ENCODE measurements around the gene EME2.
A peak's percentile ranks its signal among the peaks of the same experiment; 100 is the strongest.

EME2 gene

GRCh38 chr16:1766701-1767100 lies 5.9 kb upstream of the EME2 start:
- DNase-seq (ENCODE audit: low spot score): no peak

DNA sequence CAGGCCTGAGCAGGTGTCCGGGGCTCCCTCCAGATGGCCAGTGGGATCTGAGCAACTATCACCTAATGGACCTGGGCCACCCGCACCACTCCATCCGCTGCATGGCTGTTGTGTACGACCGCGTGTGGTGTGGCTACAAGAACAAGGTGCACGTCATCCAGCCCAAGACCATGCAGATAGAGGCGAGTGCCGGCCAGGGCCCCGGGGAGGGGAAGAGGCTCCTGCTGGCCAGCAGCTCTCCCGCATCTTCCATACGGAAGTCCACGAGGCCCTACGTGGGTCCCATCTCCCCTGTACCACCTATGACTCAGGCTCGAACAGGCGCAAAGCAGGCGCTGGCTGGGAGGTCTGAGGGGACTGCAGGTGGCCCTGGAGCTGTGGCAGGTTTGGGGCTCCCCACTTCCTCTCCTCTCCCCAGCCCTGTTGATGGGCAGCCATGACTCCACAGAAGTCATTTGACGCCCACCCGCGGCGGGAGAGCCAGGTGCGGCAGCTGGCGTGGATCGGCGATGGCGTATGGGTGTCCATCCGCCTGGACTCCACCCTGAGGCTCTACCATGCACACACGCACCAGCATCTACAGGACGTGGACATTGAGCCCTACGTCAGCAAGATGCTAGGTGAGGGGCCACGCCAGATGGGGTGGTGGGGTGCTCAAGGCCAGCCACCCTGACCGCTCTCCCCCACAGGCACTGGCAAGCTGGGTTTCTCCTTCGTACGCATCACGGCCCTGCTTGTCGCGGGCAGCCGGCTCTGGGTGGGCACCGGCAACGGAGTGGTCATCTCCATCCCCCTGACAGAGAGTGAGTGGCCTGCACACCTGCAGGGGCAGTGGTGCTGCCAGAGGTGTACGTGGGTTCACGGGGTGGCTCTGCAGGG lies 5.3 kb upstream of the EME2 start:
- DNase-seq (ENCODE audit: low spot score): no peak

- DNase-seq (ENCODE audit: low spot score): no peak
These were observed 4.4 kb upstream of the EME2 start for GRCh38 chr16:1768061-1768766.

GRCh38 chr16:1768767-1769401 lies 3.7 kb upstream of the EME2 start:
- DNase-seq (ENCODE audit: low spot score): no peak

DNA sequence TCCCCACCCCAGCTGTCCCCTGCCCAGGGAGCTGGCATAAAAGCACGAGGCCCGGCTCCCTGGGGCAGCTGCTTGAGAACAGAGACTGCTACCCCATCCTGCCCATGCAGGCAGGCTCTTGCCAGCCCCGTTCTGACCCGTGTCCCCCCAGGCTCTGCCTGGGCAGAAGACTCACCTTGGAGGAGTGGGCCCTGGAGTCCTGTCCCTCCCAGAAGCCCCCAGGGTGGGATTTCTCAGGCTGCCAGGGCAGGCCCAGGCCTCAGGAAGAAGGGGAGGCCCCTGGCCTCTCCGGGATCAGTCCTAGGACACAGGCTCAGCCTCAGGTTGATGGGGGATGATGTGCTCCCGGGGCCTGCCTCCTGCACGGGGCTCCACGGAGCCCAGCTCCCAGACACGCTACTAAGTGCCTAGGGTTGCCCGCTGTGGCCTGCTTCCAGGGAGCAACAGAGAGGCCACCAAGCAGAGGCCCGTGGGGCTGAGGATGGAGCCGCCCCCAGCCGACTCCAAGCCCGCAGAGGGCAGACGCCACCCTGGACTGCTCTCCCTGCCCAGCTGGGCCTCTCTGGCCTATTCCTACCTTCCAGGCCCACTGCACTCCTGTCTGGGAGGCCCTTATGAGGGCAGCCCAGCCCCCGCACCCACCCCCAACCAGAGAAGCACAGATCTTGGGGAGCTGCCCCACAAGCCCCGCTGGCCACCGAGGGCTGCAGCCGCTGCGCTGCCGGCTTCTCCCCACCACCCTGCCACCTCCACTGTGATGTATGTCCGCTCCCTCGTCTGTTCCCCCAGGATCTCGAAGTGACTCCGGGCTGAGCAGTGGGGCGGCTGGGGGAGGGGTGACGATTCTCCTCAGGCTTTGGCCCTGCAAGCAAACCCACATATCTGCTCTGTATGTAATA lies 3.0 kb upstream of the EME2 start:
- DNase-seq (ENCODE audit: low spot score): no peak

- peak; percentile 85 for DNase-seq (ENCODE audit: low spot score)
These were observed 2.1 kb upstream of the EME2 start for GRCh38 chr16:1770328-1771187.

GRCh38 chr16:1771188-1771863 lies 1.3 kb upstream of the EME2 start, which contains the start of gene NME3:
Gene NME3 (minus strand): TSS chr16:1771543. CDS start chr16:1771534, 9 bp downstream.
- peak; percentile 78 for DNase-seq (ENCODE audit: low spot score)

GRCh38 chr16:1771864-1772361 lies 697 bp upstream of the EME2 start:
- DNase-seq (ENCODE audit: low spot score): no peak

DNA sequence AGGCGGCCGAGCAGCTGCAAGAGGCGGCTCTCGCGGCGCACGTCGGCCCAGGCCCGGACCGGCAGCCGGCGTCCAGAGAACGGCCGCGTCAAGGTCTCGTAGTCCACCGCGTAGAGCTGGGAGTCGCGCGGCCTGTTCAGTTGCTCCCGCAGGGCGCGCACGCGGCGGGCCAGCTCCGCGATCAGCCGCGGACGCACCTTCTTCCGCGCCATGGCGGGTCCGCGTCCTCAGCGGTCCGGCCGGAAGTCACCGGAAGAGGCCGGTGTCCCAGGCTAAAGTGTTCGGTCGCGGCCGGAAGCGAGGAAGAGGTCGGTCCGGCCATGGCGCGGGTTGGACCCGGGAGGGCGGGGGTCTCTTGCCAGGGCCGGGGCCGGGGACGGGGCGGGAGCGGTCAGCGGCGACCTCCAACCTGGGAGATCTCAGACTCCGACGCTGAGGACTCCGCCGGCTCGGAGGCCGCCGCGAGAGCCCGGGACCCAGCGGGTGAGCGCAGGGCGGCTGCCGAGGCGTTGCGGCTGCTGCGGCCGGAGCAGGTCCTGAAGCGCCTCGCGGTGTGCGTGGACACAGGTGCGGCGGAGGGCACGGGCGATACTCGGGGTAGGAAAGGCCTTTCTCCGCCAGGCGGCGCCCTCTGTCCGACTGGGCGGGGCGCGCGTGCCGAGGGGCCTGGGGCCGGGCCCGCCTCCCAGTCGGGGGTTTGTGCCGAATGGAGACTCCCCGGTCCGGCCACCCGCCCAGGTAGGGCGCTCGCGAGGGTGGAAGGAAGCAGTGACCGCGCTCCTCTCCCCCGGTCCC lies 495 bp downstream of the EME2 start, which contains the start of gene MRPS34:
MRPS34 (minus strand) TSS at position 227 of the 795 bp plus-strand sequence; CDS start at position 212, 15 bp downstream.
- DNase-seq (ENCODE audit: low spot score): peak; percentile 86

DNA sequence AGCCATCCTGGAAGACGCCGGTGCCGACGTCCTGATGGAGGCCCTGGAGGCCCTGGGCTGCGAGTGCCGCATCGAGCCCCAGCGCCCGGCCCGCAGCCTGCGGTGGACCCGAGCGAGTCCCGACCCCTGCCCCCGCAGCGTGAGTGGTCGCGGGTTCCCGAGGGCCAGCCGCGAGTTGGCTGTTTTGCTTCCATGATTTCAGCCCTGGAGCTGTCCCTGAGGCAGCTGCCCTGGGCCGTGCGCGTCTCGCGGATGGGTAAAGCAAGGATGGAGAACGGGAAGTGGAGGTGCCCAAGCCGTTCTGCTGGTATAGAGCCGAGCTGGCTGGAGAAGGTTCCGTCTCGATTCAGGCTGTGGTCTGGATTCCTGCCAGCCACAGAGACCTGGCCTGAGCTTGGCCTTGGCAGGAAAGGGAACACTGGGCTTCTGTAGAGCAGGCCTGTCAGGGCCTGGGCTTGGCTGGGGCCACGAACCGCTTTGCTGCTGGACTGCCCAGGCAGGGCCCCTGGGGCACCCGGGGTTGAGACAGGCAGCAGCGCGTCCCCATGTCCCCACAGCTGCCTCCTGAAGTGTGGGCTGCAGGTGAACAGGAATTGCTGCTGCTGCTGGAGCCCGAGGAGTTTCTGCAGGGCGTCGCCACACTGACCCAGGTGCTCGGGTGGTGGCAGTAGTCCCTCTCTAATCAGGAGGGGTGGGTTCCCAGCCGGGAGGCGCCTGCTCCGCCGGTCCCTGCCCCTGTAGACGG lies 1.3 kb downstream of the EME2 start:
- peak; percentile 30 for DNase-seq (ENCODE audit: low spot score)

DNA sequence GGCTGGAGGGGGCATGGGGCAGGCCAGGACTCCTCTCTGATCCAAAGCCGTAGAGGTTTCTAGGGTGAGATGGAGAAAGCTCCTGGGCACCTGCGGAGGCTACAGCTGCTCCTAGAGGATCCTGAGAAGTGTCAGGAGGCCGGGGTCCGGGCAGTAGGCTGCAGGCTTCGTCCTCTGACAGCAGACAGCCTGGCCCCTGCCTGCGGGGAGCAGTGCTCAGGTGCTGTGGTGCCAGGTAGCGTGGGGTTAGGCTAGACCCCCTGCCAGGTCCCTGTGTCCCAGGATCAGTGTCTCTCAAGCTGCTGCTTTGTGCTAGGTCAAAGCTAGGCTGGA lies 1.8 kb downstream of the EME2 start:
- DNase-seq (ENCODE audit: low spot score): no peak

GRCh38 chr16:1775006-1775845 lies 2.6 kb downstream of the EME2 start:
- no peak for DNase-seq (ENCODE audit: low spot score)

DNA sequence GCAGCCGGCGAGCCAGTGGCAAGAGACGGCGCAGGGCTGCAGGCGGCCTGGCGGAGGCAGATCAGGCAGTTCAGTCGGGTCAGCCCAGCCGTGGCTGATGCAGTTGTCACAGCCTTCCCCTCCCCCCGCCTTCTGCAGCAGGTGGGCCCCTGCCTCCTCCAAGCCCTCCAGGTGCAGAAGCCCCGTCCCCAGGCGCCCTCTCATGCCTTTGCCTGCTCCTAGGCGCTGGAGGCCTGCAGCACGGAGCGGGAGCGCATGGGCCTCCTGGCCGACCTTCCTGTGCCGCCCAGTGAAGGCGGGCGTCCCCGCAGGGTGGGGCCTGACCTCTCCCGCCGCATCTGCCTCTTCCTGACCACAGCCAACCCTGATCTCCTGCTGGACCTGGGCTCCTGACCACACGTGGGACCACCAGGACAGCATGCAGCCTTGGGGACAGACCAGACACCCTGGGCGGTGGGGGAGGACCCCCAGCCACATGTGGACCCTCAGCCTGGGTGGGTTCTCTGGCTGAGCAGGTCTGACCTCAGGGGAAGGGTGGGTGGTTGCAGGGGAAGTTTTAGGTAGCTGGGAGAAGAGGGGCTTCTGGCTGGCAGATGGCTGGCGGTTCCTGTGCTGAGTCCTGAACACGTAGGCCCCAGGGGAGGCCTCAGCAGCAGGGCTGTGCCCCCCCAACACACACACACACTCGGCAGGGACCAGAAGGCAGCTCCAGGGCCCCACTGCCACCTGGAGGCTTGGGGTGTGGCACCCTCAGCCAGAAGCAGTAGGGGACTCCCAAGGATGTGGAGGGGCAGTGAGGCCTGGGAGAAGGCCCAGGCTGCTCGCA lies 3.4 kb downstream of the EME2 start:
- no peak for DNase-seq (ENCODE audit: low spot score)

DNA sequence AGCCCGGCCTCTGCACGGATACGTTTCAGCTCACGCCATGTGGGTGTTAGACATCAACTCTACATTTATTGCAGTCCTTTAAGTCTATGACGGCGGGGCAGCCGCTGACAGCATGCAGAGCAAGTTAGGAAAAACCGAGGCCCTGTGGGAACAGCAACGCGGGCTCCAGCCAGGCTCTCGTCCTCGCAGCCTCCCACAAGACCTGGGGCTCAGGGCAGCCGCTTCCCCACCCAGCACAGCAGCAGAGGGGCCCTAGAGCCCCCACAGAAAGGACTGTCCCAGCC lies 4.0 kb downstream of the EME2 start:
- no peak for DNase-seq (ENCODE audit: low spot score)

GRCh38 chr16:1776991-1777374 lies 4.4 kb downstream of the EME2 start:
- no peak for DNase-seq (ENCODE audit: low spot score)

DNA sequence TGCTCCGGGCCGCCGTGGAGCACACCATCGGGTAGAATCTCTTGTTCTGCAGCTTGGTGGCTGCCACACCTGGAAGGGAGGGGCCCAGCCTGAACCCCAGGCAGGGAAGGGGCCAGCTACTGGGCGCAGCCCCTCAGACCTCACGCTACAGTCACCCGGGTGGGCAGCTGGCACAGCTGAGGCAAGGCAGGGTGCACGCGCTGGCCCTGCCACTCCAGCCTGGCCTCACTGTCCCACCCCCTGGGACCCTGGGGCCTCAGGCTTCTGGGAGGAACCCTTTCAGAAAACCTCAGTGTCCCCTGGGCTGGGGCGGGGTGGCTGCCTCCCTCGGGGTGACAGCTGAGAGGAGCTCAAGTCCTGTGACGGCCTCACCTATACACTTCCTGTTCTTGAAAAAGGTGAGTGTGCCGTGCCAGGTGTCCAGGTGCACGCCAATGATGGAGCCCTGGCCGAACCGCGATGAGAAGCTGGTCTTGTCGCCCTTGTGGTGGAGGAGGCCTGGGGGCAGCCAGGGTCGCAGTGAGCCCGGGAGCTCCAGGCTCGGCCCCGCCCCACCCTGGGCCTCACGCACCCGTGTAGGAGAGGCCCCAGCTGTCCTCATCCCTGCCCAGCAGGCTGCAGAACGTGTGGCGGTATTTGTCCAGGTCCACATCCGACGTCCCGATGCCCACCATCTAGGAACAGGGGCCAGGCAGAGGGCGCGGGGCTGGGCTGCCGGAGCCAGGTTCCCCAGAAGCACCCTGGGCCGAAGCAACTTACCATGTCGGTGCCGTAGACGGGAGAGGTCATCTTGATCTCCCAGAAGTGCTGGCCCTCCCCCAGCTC lies 5.0 kb downstream of the EME2 start:
- no peak for DNase-seq (ENCODE audit: low spot score)

All from RKO (cell line).